Measurements from ENCODE around the gene ADCY5.

The ADCY5 gene

DNA sequence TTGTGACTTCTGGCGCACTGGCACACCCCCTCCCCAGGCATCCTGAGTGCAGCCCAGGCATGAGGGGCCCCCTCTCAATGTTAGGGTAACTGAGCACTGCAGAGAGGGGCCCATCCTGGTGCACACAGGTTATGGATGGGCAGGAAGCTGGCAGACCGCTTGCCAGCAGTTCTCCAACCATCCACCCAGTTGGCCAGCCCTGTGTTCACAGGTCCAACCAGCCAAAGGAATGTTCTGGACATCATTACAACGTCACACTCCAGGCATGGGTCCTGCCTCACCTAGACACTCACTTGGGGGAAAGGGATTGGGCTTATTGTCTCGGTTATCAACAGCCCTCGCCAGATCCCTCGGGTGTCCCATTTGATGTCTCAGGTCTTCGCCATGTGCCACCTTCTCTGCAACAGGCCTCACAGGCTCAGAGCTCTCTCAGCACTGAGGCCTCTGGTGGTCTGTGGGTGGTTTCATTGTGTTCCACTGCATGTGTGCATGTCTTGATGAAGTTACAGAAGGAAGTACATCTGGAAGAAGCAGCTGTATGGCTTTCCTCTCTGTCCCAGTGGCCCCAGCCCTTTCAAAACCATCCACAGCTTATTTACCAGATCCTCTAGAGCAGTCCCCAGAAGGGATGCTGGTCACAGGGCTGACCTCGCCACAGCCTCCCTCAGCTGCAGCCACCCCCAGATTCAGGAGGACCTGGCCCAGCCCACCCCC, 23.7 kb downstream of the ADCY5 start:
- no peak for DNase-seq

DNA sequence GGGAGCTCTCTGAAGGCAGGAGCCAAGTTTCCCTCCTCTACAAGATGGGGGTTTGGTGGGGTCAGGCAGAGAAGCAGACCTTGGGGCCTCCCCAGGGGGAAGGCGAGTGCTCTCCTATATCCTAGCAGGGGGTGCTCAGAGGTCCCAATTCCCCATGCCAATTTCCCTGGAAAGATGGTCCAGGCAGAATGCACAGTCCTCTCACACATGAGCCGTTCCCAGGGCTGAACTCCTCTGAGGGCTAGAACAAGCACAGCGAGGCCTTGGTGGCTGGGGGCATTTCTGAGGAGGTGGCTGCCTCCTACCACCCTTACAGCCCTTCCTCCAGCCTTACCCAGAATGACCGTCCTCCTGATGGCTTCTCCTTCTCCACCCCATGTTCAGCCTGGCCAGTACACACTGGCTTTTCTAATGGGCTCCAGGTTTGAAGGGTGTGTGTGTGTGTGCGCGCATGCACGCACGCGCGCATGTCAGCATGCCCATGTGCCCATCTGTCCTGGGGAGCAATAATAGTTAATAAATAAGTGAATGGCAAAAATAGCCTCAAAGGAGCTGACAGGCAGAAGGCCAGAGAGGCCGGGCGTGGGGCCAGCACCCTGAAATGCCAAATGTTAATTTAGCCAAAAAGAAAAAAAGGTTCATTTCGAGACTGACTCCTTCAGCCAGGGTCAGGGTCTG, 24.4 kb downstream of the ADCY5 start:
- DNase-seq = no peak

DNA sequence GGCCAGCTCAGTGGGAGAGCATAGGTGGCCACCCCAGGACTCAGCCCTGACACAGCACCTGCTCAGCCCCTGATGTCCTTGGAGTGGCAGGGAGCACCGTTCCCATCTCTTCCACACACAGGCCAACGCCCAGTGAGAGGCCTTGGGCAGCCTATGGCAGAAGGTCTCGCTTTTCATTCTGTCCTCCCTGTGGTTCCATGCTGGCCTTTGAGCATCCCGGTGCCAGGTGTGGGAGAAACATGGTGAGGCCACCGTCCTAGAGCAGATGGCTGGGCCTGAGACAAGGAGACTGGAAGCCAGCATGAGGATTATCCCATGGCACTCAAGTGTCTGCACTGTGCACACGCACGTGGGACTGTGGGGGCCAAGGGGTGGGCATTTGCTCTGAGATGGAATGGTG, 25.1 kb downstream of the ADCY5 start:
- DNase-seq = no peak

DNA sequence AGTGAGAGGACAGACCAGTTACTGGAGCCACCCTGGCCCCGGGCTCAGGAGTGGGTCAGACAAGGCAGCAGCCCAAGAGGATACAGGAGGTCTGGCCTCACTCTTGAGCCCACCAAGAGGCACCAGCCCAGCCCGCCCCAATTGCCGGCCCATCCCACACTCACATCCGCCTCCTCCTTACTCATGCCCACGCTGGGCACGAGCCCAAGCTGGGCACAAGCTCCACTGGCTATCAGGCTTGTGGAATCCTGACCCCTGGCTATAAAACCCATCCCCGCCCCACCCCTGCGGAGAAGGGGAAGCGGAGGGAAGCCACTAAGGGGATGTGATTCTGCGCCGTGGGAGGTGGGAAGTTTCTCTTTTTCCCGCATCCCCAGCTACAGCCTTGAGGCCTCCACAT, 25.9 kb downstream of the ADCY5 start:
- DNase-seq = no peak

DNA sequence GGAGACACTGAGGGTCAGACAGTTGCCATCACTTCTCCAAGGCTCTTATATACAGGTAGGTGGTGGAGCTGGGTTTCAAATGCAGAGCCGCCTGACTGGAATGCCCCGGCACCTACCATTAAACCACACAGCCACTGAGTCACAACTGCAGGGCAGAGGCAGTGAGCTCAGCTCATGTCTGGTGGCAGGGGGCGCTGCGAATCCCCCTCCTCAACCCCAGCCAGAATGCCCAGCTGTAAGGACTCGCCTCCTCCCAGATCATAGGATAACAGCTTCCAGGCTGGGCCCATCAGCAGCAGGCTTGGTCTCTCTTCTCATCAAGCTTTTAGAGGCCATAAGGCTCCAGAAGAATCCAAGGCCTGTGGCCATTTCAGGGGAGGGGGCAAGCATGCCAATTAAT, 26.4 kb downstream of the ADCY5 start:
- no peak for DNase-seq

DNA sequence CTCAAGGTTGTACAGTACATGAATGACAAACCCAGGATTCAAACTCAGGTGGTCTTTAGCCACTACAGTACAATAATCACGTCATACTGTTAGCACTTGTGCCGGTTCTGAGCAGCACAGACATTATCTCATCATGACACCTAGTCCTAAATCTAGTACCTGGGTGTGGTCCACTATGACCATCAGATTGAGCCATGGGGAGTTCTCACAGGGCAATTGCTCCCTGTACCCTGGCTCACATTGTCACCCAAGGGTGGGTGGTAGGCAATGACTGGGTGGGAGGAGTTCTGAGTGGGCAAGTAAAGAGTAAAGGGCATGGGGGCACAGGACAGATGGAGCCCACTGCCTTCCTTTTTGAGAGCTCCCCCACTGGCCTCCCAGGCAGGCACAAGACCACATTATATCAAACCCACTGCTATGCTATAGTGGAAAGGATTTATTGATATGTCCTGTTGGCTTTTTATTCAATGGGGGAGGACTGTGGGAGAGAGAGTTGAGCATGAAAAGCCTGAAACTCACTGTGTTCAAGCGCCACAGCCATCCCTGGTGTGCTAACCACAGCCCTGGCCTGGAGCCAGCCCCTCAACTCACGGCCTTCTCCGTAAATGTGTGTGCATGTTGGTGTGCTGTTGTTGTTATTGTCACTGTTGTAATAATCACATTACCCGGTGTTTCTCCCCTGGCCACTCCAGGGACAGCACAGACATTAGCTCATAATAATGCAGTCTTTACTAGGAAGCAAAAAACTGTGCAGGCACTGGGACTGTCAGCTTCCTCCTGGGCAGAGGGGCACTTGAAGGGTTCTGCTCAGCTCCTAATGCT, 27.3 kb downstream of the ADCY5 start:
- no peak for DNase-seq

DNA sequence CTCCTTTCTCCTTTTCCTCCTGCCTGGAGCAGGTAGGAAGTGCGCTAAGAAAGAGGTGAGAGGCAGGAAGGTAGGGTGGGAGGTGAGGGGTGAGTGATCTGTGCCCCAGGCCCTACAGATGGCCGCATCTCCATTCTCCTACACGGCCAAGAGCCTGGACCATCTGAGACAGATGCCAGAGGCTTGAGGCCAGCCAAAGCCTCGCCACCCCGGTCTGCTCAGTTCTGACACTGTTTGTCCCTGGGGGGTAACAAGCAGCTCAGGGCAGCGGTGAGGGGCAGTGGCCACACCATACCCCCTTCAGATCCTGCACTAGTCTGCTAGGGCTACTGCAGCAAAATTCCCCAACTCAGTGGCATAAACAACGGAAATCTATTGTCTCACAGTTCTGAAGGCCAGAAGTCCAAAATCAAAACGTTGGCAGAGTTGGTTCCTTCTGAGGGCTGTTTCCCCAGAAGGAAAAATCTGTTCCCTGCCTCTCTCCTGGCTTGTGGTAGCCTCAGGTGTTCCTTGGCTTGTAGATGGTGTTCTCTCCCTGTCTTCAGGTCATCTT, 28.4 kb downstream of the ADCY5 start:
- no peak for DNase-seq

DNA sequence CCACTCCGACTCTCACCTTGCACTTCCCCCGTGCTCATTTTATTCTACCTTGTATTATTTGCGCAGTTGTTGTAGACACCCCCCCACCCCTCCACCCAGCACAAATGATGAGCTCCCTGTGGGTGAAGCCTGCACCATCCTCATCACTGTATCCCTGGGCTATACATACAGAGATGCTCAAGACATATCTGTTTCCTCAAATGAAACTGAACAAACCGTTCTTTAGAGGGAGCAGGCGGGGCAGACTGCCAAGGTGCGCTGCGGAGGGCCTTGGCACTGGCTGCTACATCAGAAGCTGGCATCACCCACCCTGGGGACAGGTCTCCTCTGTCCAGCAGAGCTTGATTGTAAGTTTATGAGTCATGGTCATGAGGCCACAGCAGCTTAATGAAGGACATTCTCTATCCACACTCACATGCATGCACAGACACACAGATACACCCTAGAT, 29.0 kb downstream of the ADCY5 start:
- DNase-seq = no peak

DNA sequence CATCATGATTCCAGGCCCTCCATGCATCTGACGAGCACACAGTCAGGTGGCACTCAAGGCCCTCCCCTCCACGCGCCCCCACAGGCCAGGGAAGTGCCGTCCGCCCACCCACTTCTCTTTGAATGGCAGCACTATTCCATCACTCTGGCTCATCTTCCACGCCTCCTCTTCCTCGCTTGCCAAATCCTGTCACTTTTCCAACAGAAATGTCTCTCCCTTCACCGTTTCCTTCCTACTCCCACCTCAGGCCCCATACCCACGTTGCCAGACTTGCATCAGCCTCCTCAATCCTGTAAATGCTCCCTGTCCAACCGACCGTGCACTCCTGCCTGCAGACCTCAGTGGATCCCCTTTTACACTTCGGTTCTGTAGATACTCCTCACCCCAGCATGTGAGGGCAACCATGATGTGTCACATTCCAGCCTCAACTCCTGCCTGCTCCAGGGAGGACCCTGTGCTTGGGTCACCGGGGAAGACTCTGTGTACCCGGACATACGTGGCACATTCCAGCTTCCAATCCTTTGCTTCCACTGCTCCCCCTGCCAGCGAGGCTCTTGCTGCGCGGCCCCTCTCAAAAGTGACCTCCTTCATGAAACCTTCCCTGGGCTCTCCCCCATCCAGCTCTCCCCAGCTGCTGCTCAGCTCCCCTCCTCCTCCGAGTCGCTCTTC, 29.6 kb downstream of the ADCY5 start:
- DNase-seq = no peak

DNA sequence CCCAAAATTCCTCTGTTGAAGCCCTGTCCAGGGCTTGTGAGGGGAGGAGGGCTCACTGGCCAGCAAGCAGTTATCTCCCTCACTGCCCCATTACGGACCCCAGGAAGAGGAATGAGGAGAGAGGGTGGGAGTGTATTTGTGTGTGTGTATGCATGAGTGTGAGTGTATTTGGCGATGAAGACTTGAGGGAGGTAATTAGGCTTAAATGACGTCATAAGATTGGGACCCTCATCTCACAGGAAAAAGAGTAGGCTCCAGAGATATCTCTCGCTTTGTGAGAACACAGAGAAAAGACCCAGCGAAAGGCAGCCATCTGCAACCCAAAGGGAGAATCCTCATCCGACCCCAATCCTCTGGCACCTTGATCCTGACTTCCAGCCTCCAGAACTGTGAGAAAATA, 32.2 kb downstream of the ADCY5 start:
- DNase-seq = no peak

DNA sequence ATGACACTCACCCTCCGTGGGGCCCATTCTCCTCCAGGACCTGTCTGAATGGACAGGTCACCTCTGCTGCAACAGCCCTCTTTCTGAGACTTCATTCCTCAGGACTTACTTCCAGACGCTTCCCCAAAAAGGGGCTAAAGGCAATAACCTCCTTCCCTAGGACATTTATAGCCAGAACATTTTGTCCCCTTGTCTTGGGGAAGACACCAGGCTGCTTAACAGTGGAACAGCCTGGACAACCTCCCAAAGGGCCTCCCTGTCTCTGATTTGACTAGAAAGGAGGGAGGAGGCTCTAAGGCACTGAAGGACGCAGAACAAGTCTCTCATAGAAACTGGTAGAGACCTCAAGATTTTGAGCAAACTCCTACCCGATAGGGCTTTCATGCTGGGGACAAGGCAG, 32.7 kb downstream of the ADCY5 start:
- no peak for DNase-seq

DNA sequence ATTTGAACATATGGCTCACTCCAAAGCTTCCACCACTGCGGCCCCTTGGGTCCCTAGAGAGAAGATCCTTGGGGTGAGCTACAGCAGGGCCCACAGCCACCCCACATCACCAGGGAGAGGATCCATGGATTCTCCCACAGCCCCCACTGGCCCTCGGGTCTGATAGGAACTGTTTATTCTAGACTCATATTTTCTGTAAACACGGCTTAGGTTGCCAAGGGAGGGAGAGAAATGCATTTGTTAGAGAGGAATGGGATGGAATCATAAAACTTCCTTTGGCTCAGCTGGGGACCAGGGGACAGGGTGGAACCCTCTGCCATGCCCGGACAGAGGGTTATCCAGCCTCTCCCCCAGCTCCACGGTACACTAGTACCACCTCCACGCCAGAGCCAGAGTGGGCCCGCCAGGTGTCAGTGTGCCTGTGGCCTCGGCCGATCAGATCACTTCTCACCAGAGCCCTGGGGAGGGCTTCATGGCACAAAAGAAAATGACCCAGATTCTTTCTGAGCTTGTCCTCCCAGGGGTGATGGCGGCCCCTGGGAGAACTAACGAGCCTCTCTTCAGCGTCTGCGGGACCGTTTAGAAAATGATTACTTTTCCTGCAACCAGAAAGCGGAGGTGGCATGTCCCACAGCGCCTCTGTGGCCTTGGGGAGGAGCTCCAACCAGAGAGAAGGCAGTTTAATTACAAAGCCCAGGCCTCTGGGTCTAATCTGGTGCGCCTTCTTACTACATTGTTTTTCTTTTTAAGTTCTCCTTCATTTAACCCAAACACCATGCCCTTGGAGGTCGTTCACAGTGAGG, 33.7 kb downstream of the ADCY5 start:
- DNase-seq = no peak

DNA sequence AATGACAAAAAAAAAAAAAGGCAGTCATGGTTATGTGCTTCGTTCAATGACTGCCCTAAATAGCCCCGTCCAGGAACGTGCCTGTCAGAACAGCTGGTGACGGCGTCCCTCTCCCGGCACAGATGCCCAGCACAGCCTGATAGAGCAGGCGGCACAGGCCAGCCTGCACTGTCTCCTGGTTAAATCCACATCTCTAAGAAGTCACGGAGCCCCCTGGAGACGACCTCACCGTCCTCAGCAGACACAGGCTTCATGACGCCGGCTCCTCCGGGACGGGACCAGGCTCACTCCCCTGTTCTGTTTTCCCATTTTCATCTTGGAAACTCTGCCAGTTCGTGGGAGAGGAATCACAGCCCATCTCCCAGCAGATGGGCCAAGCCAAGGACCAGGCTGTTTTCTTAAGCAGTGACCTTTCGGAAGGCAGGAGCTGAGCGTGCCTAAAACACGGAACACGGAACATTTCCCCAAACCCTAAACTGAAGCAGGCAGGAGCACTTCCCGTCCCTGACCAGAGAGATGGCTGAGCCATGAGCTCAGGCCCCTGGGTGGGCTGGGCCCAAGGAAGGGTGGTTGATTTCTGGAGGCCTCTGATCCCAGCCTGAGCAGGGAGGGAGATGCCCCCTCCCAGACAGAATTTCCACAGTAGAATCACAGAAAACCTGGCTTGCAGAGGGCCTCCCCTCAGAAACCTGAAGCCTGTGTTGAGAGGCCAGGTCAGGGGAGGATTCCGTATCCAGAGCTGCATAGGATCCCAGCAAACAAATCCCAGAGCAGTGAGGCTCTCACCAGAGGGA, 35.9 kb downstream of the ADCY5 start:
- peak; percentile 33 for DNase-seq

DNA sequence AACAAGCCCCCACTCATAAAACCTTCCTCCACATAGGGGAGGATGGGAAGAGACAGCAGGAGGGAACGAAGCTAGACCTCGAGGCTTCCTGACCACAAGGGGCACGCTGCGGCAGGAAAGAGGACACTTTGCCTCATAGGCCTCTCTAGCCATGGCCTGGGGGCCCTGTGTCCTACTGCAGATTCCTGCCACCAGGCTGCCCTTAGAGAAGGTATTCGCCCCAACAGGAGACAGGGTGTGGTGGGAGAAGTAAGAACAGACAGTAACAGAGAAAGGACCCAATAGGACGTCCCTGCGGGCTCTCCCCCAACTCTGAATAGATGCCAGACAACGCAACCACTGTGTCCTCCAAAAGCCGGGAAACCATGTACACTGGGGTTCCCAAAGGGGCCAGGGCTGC, 36.8 kb downstream of the ADCY5 start:
- no peak for DNase-seq

DNA sequence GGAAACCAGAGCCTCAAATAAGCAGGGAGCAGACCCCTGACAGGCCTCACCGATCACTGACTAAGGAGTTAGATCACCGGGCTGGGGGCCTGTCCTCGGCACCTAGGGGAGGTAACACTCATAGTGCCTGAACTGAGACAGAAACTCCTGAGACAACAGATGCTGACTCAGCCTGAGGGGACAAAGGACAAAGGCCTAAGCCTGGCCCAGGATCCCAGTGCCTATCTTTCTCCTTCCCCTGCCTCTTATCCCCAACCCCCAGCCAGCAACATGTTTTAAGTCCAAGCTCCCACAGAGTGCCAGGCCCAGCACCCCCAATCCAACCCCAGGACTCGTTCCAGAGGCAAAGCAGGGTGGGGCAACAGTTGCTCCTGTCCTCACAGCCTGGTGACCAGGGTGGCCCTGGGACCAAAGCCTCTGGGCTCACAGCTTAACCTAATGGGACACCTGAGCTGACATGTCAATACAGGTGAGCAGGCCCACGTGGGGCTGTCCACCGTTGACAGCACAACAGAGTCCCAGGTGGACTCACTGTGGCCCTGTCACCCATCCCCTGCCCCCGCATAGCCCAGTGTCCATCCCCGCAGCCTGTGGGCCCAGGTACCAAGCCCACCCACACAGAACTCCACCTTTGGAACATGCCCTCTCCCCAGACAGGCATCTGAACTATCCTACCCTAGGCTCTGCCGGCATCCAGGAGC, 37.4 kb downstream of the ADCY5 start:
- DNase-seq = no peak

DNA sequence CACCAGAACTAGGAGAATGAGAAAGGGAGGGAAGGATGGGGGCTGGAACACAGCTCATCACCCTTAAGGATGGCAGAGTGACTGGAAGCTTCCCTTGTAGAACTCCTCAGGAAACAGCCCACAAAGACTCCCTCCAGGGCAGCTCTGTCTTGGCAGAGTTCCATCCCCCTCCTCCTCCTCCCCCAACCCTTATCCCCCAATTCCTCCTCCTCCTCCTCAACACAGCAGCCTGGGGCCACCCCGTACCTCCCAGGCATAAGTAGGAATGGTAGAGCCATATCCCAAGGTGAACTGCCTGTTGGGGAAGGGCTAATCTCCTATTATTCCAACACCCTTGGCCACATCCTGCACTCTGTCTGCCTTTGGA, 38.8 kb downstream of the ADCY5 start:
- DNase-seq = no peak

DNA sequence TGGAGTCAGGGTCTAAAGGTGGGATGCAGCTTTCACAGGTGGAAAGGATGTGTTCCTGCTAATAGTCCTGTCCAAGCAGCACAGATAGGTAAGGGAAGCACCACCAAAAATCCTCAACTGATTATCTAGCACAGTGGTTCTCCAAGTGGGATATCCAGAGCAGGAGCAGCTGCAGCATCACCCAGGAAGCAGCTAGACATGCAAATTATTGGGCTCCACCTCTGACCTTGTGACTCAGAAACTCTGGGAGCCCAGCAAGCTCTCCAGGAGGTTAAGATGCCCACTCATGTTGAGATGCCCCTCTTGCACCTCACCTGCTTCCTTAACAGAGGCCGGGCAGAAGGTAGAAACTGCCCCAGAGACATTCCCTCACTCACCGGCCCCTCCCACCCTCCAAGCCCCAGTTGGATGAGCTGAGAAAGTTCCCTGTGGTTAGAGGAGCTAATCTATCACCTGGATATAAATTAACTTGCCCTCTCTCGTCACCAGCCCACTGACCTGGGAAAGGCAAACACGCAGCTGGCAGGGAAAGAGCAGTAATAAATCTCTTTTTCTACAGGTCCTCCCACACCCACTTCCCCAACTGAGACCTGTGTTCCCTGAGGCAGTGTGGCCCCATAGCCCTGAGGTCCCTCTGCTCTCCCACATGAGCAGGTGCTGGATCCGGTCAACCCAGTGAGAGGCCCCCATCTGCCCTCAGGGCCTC, 39.3 kb downstream of the ADCY5 start:
- no peak for DNase-seq

DNA sequence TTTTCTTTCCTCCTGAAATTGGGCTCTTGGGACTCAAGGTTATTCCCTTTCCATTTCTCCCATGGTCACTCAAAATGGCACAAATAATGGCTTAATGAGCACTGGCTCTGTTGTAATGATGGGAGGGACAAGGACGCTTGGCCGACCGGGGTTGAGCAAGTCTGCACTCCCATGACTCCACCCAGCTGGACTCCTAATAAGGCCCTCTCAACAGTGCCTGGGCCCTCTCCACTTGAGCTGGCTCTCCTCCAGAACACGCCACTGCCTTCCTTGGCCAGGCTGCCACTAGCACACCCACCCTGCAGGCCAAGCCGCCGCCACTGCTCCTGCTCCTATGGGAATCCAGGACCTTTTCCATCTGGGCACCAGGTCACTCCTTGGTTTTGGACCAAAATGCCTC, 42.3 kb downstream of the ADCY5 start:
- no peak for DNase-seq

DNA sequence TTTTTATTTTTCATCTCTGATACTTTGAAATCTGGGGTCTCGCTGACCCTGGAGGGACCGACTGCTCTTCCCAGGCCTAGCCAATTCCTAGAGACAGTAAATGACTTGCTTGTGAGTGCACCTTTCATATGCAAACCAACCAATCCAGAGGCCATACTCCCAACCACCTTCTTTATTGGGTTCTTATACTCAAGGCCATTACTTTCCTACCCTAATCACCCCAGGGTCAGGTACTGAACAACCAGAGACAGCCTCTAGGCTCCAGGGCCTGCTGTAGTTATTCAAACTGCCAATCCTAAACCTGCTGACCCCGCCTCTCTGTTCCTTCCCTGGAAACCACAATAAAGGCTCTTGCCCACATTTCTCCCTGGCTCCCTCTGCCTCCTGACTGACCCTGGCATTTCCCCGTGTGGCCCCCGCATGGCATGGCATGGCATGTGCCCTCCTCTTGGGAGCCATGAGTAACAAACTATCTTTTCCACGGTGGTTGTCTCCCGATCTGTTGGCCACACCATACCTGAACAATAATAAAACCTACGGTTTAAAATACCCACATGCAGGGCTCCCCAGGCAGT, 42.9 kb downstream of the ADCY5 start:
- no peak for DNase-seq

DNA sequence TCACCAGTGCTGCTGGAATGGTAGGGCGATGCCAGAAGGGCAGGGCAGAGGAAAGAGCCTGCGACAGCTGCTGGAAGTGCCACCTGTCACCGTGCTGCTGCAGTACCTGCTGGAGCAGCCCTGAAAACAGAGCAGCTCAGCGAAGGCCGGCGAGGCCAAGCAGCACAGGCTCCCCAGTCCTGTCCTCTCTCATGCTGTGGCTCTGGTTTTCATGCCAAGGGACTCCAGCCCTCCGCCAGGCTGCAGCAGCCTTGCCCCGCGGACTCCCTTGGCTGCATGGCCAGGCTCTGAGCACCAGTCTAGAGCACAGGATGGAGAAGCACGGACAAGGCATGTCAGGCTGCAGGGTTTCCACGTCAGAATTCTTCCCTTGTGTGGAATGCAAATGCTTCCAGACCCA, 43.9 kb downstream of the ADCY5 start:
- DNase-seq = no peak
